Endodermal cell (in vitro differentiated cells): ENCODE measurements around the gene POU6F2. TPM values are rescaled to one million over a fixed set of nuclear protein-coding genes. Genes with fewer than 3 reads are reported as not detected.

Experiments
- DNase-seq: peaks from one replicate; pipeline ENCODE4 v3.0.0-alpha.2; 2017
- H3K27ac ChIP-seq: 2 replicates; pipeline ENCODE4 v1.5.1; 2013; ENCODE audit warnings: mild to moderate bottlenecking, low read depth, low read length, moderate library complexity
- H3K27me3 ChIP-seq: 2 replicates; pipeline ENCODE4 v1.6.1; 2013; ENCODE audit warnings: mild to moderate bottlenecking, low read length, moderate library complexity; ENCODE audit not compliant: insufficient read depth, control insufficient read depth, poor library complexity, severe bottlenecking
- H3K36me3 ChIP-seq: 2 replicates; pipeline ENCODE4 v1.7.0; 2013; ENCODE audit warnings: mild to moderate bottlenecking, low read length, moderate library complexity; ENCODE audit not compliant: control insufficient read depth, insufficient read depth
- H3K4me1 ChIP-seq: one replicate; pipeline ENCODE4 v1.7.0; 2013; ENCODE audit warnings: low read length; ENCODE audit not compliant: control insufficient read depth, insufficient read depth
- H3K4me3 ChIP-seq: 2 replicates; pipeline ENCODE4 v1.5.1; 2013; ENCODE audit warnings: mild to moderate bottlenecking, low read length, moderate library complexity
- H3K9ac ChIP-seq: 2 replicates; pipeline ENCODE4 v1.6.1; 2013; ENCODE audit warnings: mild to moderate bottlenecking, low read length, moderate library complexity; ENCODE audit not compliant: poor library complexity, severe bottlenecking; ENCODE audit errors: extremely low read depth
- H3K9me3 ChIP-seq: 2 replicates; pipeline ENCODE4 v1.6.1; 2013; ENCODE audit warnings: mild to moderate bottlenecking, low read length, moderate library complexity; ENCODE audit not compliant: control insufficient read depth
- H3K27ac Mint-ChIP-seq: 2 replicates; pipeline ENCODE4 v1.8.0; 2020; ENCODE audit warnings: mixed read lengths
- H3K27me3 Mint-ChIP-seq: 2 replicates; pipeline ENCODE4 v1.8.0; 2021; ENCODE audit warnings: mild to moderate bottlenecking, mixed read lengths; ENCODE audit not compliant: insufficient read depth
- H3K36me3 Mint-ChIP-seq: 2 replicates; pipeline ENCODE4 v1.8.0; 2020; ENCODE audit warnings: low read depth, mixed read lengths
- H3K4me1 Mint-ChIP-seq: 2 replicates; pipeline ENCODE4 v1.8.0; 2020; ENCODE audit warnings: mixed read lengths
- H3K4me3 Mint-ChIP-seq: 2 replicates; pipeline ENCODE4 v1.8.0; 2020; ENCODE audit warnings: mild to moderate bottlenecking, moderate library complexity, mixed read lengths
- H3K9me3 Mint-ChIP-seq: 2 replicates; pipeline ENCODE4 v1.8.0; 2020; ENCODE audit warnings: mild to moderate bottlenecking, mixed read lengths
- WGBS, 2 experiments: methylation state at CpG; one replicate each; pipeline versions ENCODE4 v1.1.5 to v1.1.7; 2013; ENCODE audit warnings: missing lambda C conversion rate in 2 of 2, mixed read lengths in 1 of 2; ENCODE audit not compliant: insufficient coverage in 1 of 2, insufficient read length in 1 of 2; 5-methylcytosine and 5-hydroxymethylcytosine counted together
- total RNA-seq, 2 donors: library from RNA; stranded (reverse); fragmentation: NEBNext Ultra II Directional in 1 of 2; extraction: Animal tissue kit (Norgen Biotek cat#: 25700) in 1 of 2; gene quantifications; 2 replicates in 1 of 2; 3 replicates in 1 of 2; pipeline ENCODE4 v1.2.1, GENCODE V29; 2021
- TF ChIP-seq, protein P1 (sequence below): fragments of 200-600 bp; sonication (generic); conservative IDR thresholded peaks from 2 replicates; pipeline ENCODE4 v1.5.0; 2021; ENCODE audit warnings: antibody characterized with exemption, mild to moderate bottlenecking

POU6F2 gene
- total RNA-seq, 2 donors from 2014 or later = 6.0 to 10.0 TPM

GRCh38 chr7:39399458-39399857 is 421.7 kb downstream of the POU6F2 start:
- no peak overlapping the region for H3K4me3 ChIP-seq
- Mint-ChIP-seq H3K4me3 (no peak overlapping the region), H3K27ac (no peak overlapping the region), H3K36me3 (no peaks in the 10 kb centered on the region), H3K27me3 (no peaks in the 10 kb centered on the region), H3K9me3 (no peaks in the 10 kb centered on the region), H3K4me1 (no peaks in the 10 kb centered on the region)
- TF ChIP-seq, protein P1, sequence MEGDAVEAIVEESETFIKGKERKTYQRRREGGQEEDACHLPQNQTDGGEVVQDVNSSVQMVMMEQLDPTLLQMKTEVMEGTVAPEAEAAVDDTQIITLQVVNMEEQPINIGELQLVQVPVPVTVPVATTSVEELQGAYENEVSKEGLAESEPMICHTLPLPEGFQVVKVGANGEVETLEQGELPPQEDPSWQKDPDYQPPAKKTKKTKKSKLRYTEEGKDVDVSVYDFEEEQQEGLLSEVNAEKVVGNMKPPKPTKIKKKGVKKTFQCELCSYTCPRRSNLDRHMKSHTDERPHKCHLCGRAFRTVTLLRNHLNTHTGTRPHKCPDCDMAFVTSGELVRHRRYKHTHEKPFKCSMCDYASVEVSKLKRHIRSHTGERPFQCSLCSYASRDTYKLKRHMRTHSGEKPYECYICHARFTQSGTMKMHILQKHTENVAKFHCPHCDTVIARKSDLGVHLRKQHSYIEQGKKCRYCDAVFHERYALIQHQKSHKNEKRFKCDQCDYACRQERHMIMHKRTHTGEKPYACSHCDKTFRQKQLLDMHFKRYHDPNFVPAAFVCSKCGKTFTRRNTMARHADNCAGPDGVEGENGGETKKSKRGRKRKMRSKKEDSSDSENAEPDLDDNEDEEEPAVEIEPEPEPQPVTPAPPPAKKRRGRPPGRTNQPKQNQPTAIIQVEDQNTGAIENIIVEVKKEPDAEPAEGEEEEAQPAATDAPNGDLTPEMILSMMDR = no peak
- DNase-seq = no peak
- no peaks in the 10 kb centered on the region for H3K36me3 ChIP-seq
- no peak overlapping the region for H3K9ac ChIP-seq
- no peak overlapping the region for H3K27ac ChIP-seq
- H3K9me3 ChIP-seq = no peaks in the 10 kb centered on the region
- H3K27me3 ChIP-seq = no peaks in the 10 kb centered on the region
- 87 to 90% methylated on average over 2 of the region's 2 CpGs for WGBS, 2 experiments
- no peaks in the 10 kb centered on the region for H3K4me1 ChIP-seq

GRCh38 chr7:39399986-39400385 is 422.3 kb downstream of the POU6F2 start:
- H3K36me3 Mint-ChIP-seq = no peaks in the 10 kb centered on the region
- no peak overlapping the region for H3K4me3 Mint-ChIP-seq
- WGBS, 2 experiments = 76% methylated on average over 3 of the region's 3 CpGs; no CpG with 5 or more reads in 1 of the 2 experiments
- no peak for DNase-seq
- no peaks in the 10 kb centered on the region for H3K27me3 ChIP-seq
- H3K4me1 Mint-ChIP-seq = no peaks in the 10 kb centered on the region
- no peak overlapping the region for H3K27ac ChIP-seq
- H3K4me1 ChIP-seq = no peaks in the 10 kb centered on the region
- H3K9me3 ChIP-seq = no peaks in the 10 kb centered on the region
- no peak overlapping the region for H3K27ac Mint-ChIP-seq
- no peak overlapping the region for H3K9ac ChIP-seq
- no peaks in the 10 kb centered on the region for H3K9me3 Mint-ChIP-seq
- no peaks in the 10 kb centered on the region for H3K36me3 ChIP-seq
- no peaks in the 10 kb centered on the region for H3K27me3 Mint-ChIP-seq
- TF ChIP-seq, protein P1 = no peak
- no peak overlapping the region for H3K4me3 ChIP-seq

GRCh38 chr7:39400836-39401235 is 423.1 kb downstream of the POU6F2 start:
- H3K4me3 Mint-ChIP-seq = no peak overlapping the region
- no peak for DNase-seq
- 93 to 100% methylated on average over 2 to 3 of the region's 3 CpGs for WGBS, 2 experiments
- H3K9ac ChIP-seq = no peak overlapping the region
- H3K27ac ChIP-seq = no peak overlapping the region
- no peak overlapping the region for H3K4me3 ChIP-seq
- peaks cover 3% of the 10 kb centered on the region for H3K4me1 Mint-ChIP-seq
- no peaks in the 10 kb centered on the region for H3K27me3 ChIP-seq
- H3K9me3 ChIP-seq = no peaks in the 10 kb centered on the region
- no peak overlapping the region for H3K27ac Mint-ChIP-seq
- H3K4me1 ChIP-seq = no peaks in the 10 kb centered on the region
- no peaks in the 10 kb centered on the region for H3K27me3 Mint-ChIP-seq
- no peaks in the 10 kb centered on the region for H3K9me3 Mint-ChIP-seq
- TF ChIP-seq, protein P1 = no peak
- no peaks in the 10 kb centered on the region for H3K36me3 Mint-ChIP-seq
- H3K36me3 ChIP-seq = no peaks in the 10 kb centered on the region
